GM12874 (cell line): ENCODE results near the gene PCSK2.

Source experiments
- TF ChIP-seq, protein P1 (sequence below): IDR thresholded peaks from 2 replicates; pipeline ENCODE4 v1.5.1; 2011; ENCODE audit warnings: low read depth, mild to moderate bottlenecking, control low read depth, low read length, moderate library complexity; ENCODE audit not compliant: insufficient read depth

Gene PCSK2

DNA sequence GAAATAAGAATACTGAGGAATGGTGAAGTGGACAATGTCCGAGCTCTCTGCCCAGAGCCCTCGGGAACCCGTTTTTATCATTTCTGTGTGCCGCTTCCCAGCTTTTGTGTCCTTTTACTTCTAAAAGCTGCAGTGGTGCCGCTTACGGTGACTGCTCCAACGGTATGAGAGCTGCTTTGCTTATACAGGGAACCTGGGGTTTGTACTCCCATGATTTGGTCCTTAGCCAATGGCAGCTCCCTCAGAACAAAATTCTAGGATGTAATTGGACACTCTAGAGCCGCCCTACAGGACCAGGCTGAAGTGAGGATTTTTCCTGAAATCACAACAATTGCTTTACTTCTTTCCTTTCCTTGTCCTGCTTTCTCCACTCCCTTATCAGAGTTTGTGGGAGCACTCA, 24.2 kb upstream of the PCSK2 start:
- TF ChIP-seq, protein P1, sequence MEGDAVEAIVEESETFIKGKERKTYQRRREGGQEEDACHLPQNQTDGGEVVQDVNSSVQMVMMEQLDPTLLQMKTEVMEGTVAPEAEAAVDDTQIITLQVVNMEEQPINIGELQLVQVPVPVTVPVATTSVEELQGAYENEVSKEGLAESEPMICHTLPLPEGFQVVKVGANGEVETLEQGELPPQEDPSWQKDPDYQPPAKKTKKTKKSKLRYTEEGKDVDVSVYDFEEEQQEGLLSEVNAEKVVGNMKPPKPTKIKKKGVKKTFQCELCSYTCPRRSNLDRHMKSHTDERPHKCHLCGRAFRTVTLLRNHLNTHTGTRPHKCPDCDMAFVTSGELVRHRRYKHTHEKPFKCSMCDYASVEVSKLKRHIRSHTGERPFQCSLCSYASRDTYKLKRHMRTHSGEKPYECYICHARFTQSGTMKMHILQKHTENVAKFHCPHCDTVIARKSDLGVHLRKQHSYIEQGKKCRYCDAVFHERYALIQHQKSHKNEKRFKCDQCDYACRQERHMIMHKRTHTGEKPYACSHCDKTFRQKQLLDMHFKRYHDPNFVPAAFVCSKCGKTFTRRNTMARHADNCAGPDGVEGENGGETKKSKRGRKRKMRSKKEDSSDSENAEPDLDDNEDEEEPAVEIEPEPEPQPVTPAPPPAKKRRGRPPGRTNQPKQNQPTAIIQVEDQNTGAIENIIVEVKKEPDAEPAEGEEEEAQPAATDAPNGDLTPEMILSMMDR = no peak

GRCh38 chr20:17205084-17205813, 21.6 kb upstream of the PCSK2 start:
- TF ChIP-seq, protein P1 = no peak

DNA sequence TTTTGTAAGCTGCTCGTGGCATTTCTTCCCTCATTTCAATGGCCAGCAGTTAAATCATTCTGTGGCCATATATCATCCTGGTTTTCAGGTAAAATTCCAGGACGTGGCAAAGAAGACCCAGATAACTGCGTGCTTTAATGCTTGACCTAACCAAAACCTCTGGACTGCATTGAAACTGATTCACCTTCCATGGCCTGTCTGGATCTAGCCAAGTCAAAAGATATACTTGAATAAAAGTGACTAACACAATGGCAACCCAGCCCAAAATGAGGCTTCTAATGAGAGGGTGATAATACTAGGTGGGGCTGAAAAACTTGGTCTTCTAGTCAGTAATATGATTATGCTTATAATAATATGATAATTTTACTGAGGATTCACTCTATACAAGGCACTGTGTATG, 16.5 kb upstream of the PCSK2 start:
- TF ChIP-seq, protein P1 = no peak

DNA sequence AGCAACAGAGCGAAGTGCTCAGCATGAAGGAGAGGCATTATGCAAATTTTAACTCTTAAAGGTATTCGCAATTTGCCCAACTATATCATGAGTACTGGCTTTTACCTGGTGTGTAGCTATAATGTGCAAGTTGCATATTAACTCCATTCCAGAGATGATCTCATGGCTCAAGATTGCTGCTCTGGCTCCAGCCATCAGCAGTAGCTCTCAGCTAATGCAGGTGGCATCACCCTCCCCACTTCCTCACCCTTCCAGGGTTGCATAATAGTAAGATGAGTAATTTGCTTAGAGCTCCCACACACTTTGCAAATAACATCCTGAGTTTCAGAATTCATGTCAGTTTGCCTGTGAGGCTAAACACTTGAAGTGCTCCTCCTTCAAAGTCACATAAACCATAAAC, 15.9 kb upstream of the PCSK2 start:
- TF ChIP-seq, protein P1 = no peak

- TF ChIP-seq, protein P1 = no peak
Measured at GRCh38 chr20:17215167-17215566, 11.7 kb upstream of the PCSK2 start.

DNA sequence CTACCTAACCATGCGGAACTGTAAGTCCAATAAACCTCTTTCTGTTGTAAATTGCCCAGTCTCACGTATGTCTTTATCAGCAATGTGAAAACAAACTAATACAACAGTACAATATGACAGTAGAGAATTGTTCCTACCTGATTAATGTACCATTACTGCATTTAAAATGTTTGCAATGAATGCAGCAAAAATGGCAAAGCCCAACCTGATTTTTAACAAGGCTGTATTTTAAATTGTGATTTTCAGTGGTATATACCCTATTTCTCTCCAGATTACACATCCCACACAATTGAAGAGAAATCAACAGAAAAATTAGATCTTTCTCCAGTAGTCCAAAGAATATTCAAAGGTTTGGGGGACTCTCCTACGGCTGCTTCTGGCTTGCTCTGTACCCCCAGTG, 3.3 kb upstream of the PCSK2 start:
- TF ChIP-seq, protein P1 = no peak

DNA sequence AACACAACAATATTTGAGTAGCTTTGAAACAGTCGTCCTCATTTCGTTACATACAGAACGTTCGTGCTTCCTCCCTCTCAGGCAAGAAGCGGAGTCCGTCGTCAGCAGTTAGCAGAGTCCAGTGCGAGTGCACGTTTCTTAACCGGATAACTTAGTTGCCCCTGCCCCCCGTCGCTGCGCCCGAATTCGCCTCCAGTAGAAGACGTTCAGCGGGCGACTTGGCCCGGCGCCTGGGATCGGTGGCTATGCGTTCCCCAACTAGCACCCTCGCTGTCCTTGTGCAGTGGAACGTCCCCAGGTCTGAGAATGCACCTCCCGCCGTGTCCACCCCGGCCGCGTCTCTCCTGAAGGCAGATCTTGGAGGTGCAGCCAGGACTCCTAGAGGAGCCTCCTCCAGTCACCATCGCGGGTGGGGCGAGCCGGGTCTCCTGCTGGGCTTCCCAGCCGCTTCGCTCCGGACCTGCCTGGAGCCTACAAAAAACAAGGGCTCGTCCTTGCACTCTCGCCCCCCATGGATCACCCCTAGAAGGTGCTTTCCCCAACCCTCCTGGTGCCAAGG, 910 bp upstream of the PCSK2 start:
- TF ChIP-seq, protein P1 = no peak
